Measurements from ENCODE around the gene MAPKBP1.

DNA sequence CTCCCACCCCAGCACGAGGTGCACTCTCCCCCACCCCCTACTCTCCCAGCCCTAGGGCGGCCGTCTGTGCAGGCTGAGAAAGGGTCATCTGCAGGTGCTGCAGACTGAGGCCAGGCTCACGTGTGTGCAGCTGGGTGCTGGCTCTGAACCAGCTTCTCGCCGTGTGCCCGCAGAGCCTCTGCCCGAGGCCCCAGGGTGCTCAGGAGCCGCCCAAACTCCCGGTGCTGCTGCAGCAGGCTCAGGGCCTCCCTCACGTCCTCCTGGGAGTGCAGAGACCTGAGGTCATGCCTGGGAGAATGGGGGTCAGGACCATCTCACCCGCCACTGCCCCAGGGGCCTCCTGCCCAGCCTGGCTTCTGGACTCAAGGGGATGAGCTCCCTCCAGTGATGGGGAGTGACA lies 102.4 kb downstream of the MAPKBP1 start:
- no peak for TF ChIP-seq POLR2A (IDR thresholded peaks at IDR 0.05)
- TF ChIP-seq, protein P1, sequence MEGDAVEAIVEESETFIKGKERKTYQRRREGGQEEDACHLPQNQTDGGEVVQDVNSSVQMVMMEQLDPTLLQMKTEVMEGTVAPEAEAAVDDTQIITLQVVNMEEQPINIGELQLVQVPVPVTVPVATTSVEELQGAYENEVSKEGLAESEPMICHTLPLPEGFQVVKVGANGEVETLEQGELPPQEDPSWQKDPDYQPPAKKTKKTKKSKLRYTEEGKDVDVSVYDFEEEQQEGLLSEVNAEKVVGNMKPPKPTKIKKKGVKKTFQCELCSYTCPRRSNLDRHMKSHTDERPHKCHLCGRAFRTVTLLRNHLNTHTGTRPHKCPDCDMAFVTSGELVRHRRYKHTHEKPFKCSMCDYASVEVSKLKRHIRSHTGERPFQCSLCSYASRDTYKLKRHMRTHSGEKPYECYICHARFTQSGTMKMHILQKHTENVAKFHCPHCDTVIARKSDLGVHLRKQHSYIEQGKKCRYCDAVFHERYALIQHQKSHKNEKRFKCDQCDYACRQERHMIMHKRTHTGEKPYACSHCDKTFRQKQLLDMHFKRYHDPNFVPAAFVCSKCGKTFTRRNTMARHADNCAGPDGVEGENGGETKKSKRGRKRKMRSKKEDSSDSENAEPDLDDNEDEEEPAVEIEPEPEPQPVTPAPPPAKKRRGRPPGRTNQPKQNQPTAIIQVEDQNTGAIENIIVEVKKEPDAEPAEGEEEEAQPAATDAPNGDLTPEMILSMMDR (IDR thresholded peaks at IDR 0.05 in 4 of 5, conservative IDR thresholded peaks at IDR 0.05 in 1 of 5), result no peak
